ENCODE measurements around the gene MTCL1. TPM values are rescaled to one million over a fixed set of nuclear protein-coding genes. Genes with fewer than 3 reads are reported as not detected.

The MTCL1 gene
- total RNA-seq, 1 donor = 54.9 TPM

GRCh38 chr18:8708670-8709069 is 3.3 kb downstream of the MTCL1 start:
- TF ChIP-seq CTCF (IDR thresholded peaks at IDR 0.05; ENCODE audit: insufficient read depth, low read length) = no peak
- H3K4me3 ChIP-seq (ENCODE audit: low read depth, low read length) = peak overlapping the region; percentile 81
- no peak for DNase-seq (ENCODE audit: low read depth)

GRCh38 chr18:8709248-8710059 is 4.1 kb downstream of the MTCL1 start:
- H3K4me3 ChIP-seq (ENCODE audit: low read depth, low read length) = no peak overlapping the region

GRCh38 chr18:8711736-8712135 is 6.4 kb downstream of the MTCL1 start:
- no peak for TF ChIP-seq CTCF (IDR thresholded peaks at IDR 0.05; ENCODE audit: insufficient read depth, low read length)
- no peak overlapping the region for H3K4me3 ChIP-seq (ENCODE audit: low read depth, low read length)
- DNase-seq (ENCODE audit: low read depth) = no peak

More at GRCh38 chr18:8709248-8710059, 4.1 kb downstream of the MTCL1 start:
- no peak for TF ChIP-seq CTCF (IDR thresholded peaks at IDR 0.05; ENCODE audit: insufficient read depth, low read length)
- DNase-seq (ENCODE audit: low read depth) = no peak

GRCh38 chr18:8713691-8714090 is 8.3 kb downstream of the MTCL1 start:
- no peak overlapping the region for H3K4me3 ChIP-seq (ENCODE audit: low read depth, low read length)
- DNase-seq (ENCODE audit: low read depth) = no peak

GRCh38 chr18:8715599-8715998 is 10.2 kb downstream of the MTCL1 start:
- no peak for DNase-seq (ENCODE audit: low read depth)
- no peak overlapping the region for H3K4me3 ChIP-seq (ENCODE audit: low read depth, low read length)
- TF ChIP-seq CTCF (IDR thresholded peaks at IDR 0.05; ENCODE audit: insufficient read depth, low read length) = no peak

More at GRCh38 chr18:8713691-8714090, 8.3 kb downstream of the MTCL1 start:
- no peak for TF ChIP-seq CTCF (IDR thresholded peaks at IDR 0.05; ENCODE audit: insufficient read depth, low read length)

GRCh38 chr18:8717011-8717770 is 11.8 kb downstream of the MTCL1 start:
- DNase-seq (ENCODE audit: low read depth) = no peak
- no peak for TF ChIP-seq CTCF (IDR thresholded peaks at IDR 0.05; ENCODE audit: insufficient read depth, low read length)
- H3K4me3 ChIP-seq (ENCODE audit: low read depth, low read length) = no peak overlapping the region

Data from fibroblast of the aortic adventitia (primary cell).